Endothelial cell of umbilical vein (primary cell): ENCODE results near the gene SRGAP1. TPM values are rescaled to one million over a fixed set of nuclear protein-coding genes. Genes with fewer than 3 reads are reported as not detected.

Experiments used
- BruUV-seq: library from RNA; stranded (reverse); fragments of 400-500 nt; replicated peaks from 2 replicates; lab custom pipeline; 2021; lab: Mats Ljungman, UMichigan
- CTCF ChIA-PET: fragments of 300-600, 350-600 bp; sonication (Branson Sonifier 250); formaldehyde crosslinking; loops from one replicate; lab custom pipeline; 2021; ENCODE audit warnings: antibody characterized with exemption, inconsistent platforms; lab: Charles Lee
- POLR2A ChIA-PET: fragments of 300-600, 350-600 bp; sonication (Branson Sonifier 250); formaldehyde crosslinking; loops from one replicate; lab custom pipeline; 2021; ENCODE audit warnings: antibody characterized with exemption, inconsistent platforms; lab: Charles Lee
- DNase-seq: peaks from one replicate; pipeline ENCODE4 v3.0.0-alpha.2; 2011; ENCODE audit warnings: low read depth, low spot score
- FAIRE-seq: peaks from 2 replicates; lab custom pipeline; 2011; peaks lifted over from hg19 to GRCh38; lab: Jason Lieb, UNC
- H2AFZ ChIP-seq: 2 replicates; pipeline ENCODE4 v1.6.0; 2012; ENCODE audit warnings: low read depth, low read length, control low read depth, inconsistent platforms
- H3K27ac ChIP-seq: 2 replicates; pipeline ENCODE4 v1.5.1; 2011; ENCODE audit warnings: low read depth, mild to moderate bottlenecking, control low read depth, low read length, moderate library complexity; ENCODE audit not compliant: insufficient read depth
- H3K27me3 ChIP-seq, 2 experiments: 2 replicates each; pipeline versions ENCODE4 v1.6.0 to v1.6.1; 2011; ENCODE audit warnings: low read length in 2 of 2, mixed read lengths in 1 of 2; ENCODE audit not compliant: control insufficient read depth in 2 of 2, insufficient read depth in 2 of 2
- H3K36me3 ChIP-seq, 2 experiments: 2 replicates in 1 of 2; 3 replicates in 1 of 2; pipeline ENCODE4 v1.5.1; 2011; ENCODE audit warnings: low read length in 2 of 2, mild to moderate bottlenecking in 1 of 2, moderate library complexity in 1 of 2; ENCODE audit not compliant: control insufficient read depth in 2 of 2, insufficient read depth in 2 of 2; ENCODE audit errors: extremely low read depth in 1 of 2
- H3K4me1 ChIP-seq: 3 replicates; pipeline ENCODE4 v1.5.1; 2011; ENCODE audit warnings: mild to moderate bottlenecking, low read length; ENCODE audit not compliant: control insufficient read depth, insufficient read depth; ENCODE audit errors: extremely low read depth
- H3K4me2 ChIP-seq: 2 replicates; pipeline ENCODE4 v1.6.1; 2011; ENCODE audit warnings: low read length, control low read depth, mixed read lengths; ENCODE audit not compliant: insufficient read depth
- H3K4me3 ChIP-seq, 3 experiments: fragments of 200-600 bp in 1 of 3; sonication (generic), shearing (Covaris generic) in 1 of 3; replicated peaks in 1 of 3; 2 replicates each; pipeline ENCODE4 v1.5.1; 2011 to 2016; ENCODE audit warnings: control low read depth in 3 of 3, low read length in 3 of 3, mild to moderate bottlenecking in 2 of 3, inconsistent platforms in 1 of 3, low read depth in 1 of 3, moderate library complexity in 1 of 3; ENCODE audit not compliant: insufficient read depth in 1 of 3
- H3K79me2 ChIP-seq: 2 replicates; pipeline ENCODE4 v1.6.0; 2012; ENCODE audit warnings: low read length, inconsistent platforms; ENCODE audit not compliant: control insufficient read depth, insufficient read depth
- H3K9ac ChIP-seq: replicated peaks from 2 replicates; pipeline ENCODE3; 2011; ENCODE audit warnings: low read length, control low read depth; ENCODE audit not compliant: insufficient read depth; ENCODE audit errors: extremely low read depth
- H3K9me1 ChIP-seq: replicated peaks from 3 replicates; pipeline ENCODE4 v1.6.0; 2011; ENCODE audit warnings: mild to moderate bottlenecking, low read length; ENCODE audit not compliant: control insufficient read depth, insufficient read depth; ENCODE audit errors: extremely low read depth
- H3K9me3 ChIP-seq: replicated peaks from 2 replicates; pipeline ENCODE4 v1.5.1; 2012; ENCODE audit warnings: low read length, inconsistent platforms; ENCODE audit not compliant: control insufficient read depth, insufficient read depth
- H4K20me1 ChIP-seq: replicated peaks from 2 replicates; pipeline ENCODE3; 2011; ENCODE audit warnings: mild to moderate bottlenecking, low read length; ENCODE audit not compliant: control insufficient read depth, insufficient read depth; ENCODE audit errors: extremely low read depth
- CTCF ChIP-seq, 2 donors: IDR thresholded peaks; 1 replicate in 1 of 2; 2 replicates in 1 of 2; pipeline ENCODE4 v1.5.1; 2011; ENCODE audit warnings: low read length in 2 of 2, mild to moderate bottlenecking in 2 of 2, moderate library complexity in 2 of 2, control low read depth in 1 of 2, inconsistent platforms in 1 of 2, low read depth in 1 of 2; ENCODE audit not compliant: insufficient read depth in 1 of 2; ENCODE audit errors: extremely low read depth in 1 of 2
- EZH2 ChIP-seq: IDR thresholded peaks from 2 replicates; pipeline ENCODE4 v1.6.1; 2012; ENCODE audit warnings: borderline replicate concordance, low read depth, mild to moderate bottlenecking, moderate library complexity, low read length, inconsistent platforms; ENCODE audit not compliant: severe bottlenecking
- FOS ChIP-seq: IDR thresholded peaks from 2 replicates; pipeline ENCODE4 v1.6.1; 2011; ENCODE audit warnings: mild to moderate bottlenecking, low read length, moderate library complexity, borderline replicate concordance; ENCODE audit not compliant: insufficient read depth
- GATA2 ChIP-seq: IDR thresholded peaks from 2 replicates; pipeline ENCODE4 v1.7.0; 2011; ENCODE audit warnings: low read depth, mild to moderate bottlenecking, moderate library complexity, mixed read lengths, low read length; ENCODE audit not compliant: insufficient read length, insufficient read depth
- JUN ChIP-seq: IDR thresholded peaks from 2 replicates; pipeline ENCODE4 v1.6.1; 2011; ENCODE audit warnings: borderline replicate concordance, low read depth; ENCODE audit not compliant: insufficient read length, insufficient read depth
- MAX ChIP-seq: IDR thresholded peaks from 2 replicates; pipeline ENCODE4 v1.6.1; 2011; ENCODE audit not compliant: insufficient read depth, insufficient read length
- MYC ChIP-seq: IDR thresholded peaks from one replicate; pipeline ENCODE4 v1.6.1; 2011; ENCODE audit warnings: mild to moderate bottlenecking, low read depth, low read length
- POLR2A ChIP-seq: IDR thresholded peaks from 2 replicates; pipeline ENCODE4 v1.6.1; 2012; ENCODE audit warnings: low read depth, mild to moderate bottlenecking, control low read depth, low read length
- POLR2AphosphoS5 ChIP-seq: IDR thresholded peaks from 2 replicates; pipeline ENCODE4 v1.6.1; 2012; ENCODE audit warnings: low read depth, mild to moderate bottlenecking, control low read depth, low read length, moderate library complexity; ENCODE audit not compliant: insufficient read depth
- dilution Hi-C: fragments of 300-500 bp; cut with MboI; formaldehyde crosslinking; loops from one replicate; pipeline ENCODE4 v1.15.0; 2019; ENCODE audit warnings: low sequenced_read_pairs; ENCODE audit not compliant: extremely low pct_ligation_motif_present
- intact Hi-C: fragments of 100-400 bp; cut with micrococcal nuclease; formaldehyde crosslinking; loops from one replicate; pipeline ENCODE4 v1.10.0; 2022
- polyA plus RNA-seq, 4 experiments: library from polyadenylated mRNA; depleted of rRNA in 3 of 4; stranded (reverse) in 3 of 4; unstranded in 1 of 4; fragments of >200 nt; gene quantifications; 2 replicates each; pipeline versions ENCODE4 v1.2.1 to v1.2.3, GENCODE V29; 2011 to 2012; ENCODE audit warnings: missing spikeins in 1 of 4
- total RNA-seq: library from RNA; stranded (reverse); gene quantifications from 2 replicates; pipeline ENCODE4 v1.2.3, GENCODE V29; 2021

SRGAP1 gene
- total and polyA plus RNA-seq, 2 donors (not counting 3 experiments of a cell fraction or from before 2014, with no cell fraction given): 4.9 to 16.3 TPM

- no peak overlapping the region for H3K4me2 ChIP-seq
- peaks cover 29% of the 10 kb centered on the region for H3K79me2 ChIP-seq
- H3K27ac ChIP-seq: no peak overlapping the region
- H4K20me1 ChIP-seq: no peaks in the 10 kb centered on the region
- no peaks in the 10 kb centered on the region for H3K4me1 ChIP-seq
- BruUV-seq: no TSS peak
- H3K36me3 ChIP-seq: no peaks in the 10 kb centered on the region
- no peaks in the 10 kb centered on the region for H3K9me3 ChIP-seq
- dilution Hi-C loops: no loop called here
- H2AFZ ChIP-seq: no peak overlapping the region
- H3K27me3 ChIP-seq: no peaks in the 10 kb centered on the region
- H3K9ac ChIP-seq: no peak overlapping the region
- ChIA-PET CTCF (interaction anchor here (0.7 to 0.8 kb wide), 2 partner anchors 28 to 347 kb away, joined by 3 read pairs; no protein-coding TSS in a partner anchor), POLR2A (no interaction called here)
- FAIRE-seq (no peak), DNase-seq (no peak)
- TF ChIP-seq POLR2AphosphoS5 (no peak), EZH2 (no peak), GATA2 (no peak), JUN (no peak), CTCF (IDR thresholded peaks at IDR 0.05; ENCODE audit: extremely low read depth in 1 of 2, insufficient read depth in 1 of 2, low read depth in 1 of 2, low read length in 2 of 2) (no peak), MAX (no peak), FOS (no peak), POLR2A (no peak), MYC (no peak)
- H3K9me1 ChIP-seq: no peaks in the 10 kb centered on the region
- H3K4me3 ChIP-seq: no peak overlapping the region
- intact Hi-C loops: no loop called here
Observed at GRCh38 chr12:63869656-63870055, 25.2 kb downstream of the SRGAP1 start.
